Measurements from ENCODE around the gene FSTL5.

Gene FSTL5

GRCh38 chr4:162016219-162016618 is 147.6 kb downstream of the FSTL5 start:
- Histone ChIP-seq H2AK5ac (ENCODE audit: low read depth, low read length) (no peak overlapping the region), H2BK5ac (ENCODE audit: low read length) (no peak overlapping the region), H3K79me1 (ENCODE audit: low read depth, low read length) (no peaks in the 10 kb centered on the region), H3K9me3 (replicated peaks in 1 of 2; ENCODE audit: control insufficient read depth in 2 of 2, insufficient read depth in 1 of 2, low read depth in 1 of 2, low read length in 2 of 2) (no peaks in the 10 kb centered on the region), H3K9ac (ENCODE audit: low read depth, low read length, poor library complexity) (no peak overlapping the region), H3K4me2 (ENCODE audit: insufficient read depth, low read length, poor library complexity, severe bottlenecking) (no peak overlapping the region), H2BK12ac (ENCODE audit: low read length) (no peak overlapping the region), H4K8ac (ENCODE audit: low read depth, low read length) (no peak overlapping the region), H3K4ac (ENCODE audit: low read length) (no peak overlapping the region), H2BK15ac (ENCODE audit: low read length) (no peak overlapping the region), H3K4me1 (ENCODE audit: control insufficient read depth in 2 of 2, insufficient read depth in 1 of 2, low read depth in 1 of 2, low read length in 2 of 2) (no peaks in the 10 kb centered on the region), H2AFZ (ENCODE audit: low read length) (peak overlapping the region; percentile 12), H3K18ac (ENCODE audit: low read length) (no peak overlapping the region), H3K36me3 (replicated peaks in 1 of 2; ENCODE audit: control insufficient read depth in 2 of 2, insufficient read depth in 2 of 2, low read length in 2 of 2) (no peaks in the 10 kb centered on the region), H3K27ac (replicated peaks; ENCODE audit: low read length) (no peak overlapping the region), H3K27me3 (ENCODE audit: control insufficient read depth in 3 of 3, insufficient read depth in 3 of 3, low read depth in 1 of 3, low read length in 3 of 3) (no peaks in the 10 kb centered on the region), H3K14ac (ENCODE audit: low read length) (no peak overlapping the region), H2BK120ac (ENCODE audit: low read depth, low read length) (no peak overlapping the region), H3K23ac (ENCODE audit: low read depth, low read length, poor library complexity) (no peak overlapping the region), H4K91ac (ENCODE audit: low read depth, low read length, poor library complexity) (no peak overlapping the region), H3K4me3 (ENCODE audit: low read length in 2 of 2) (no peak overlapping the region)
- WGBS, 2 donors (ENCODE audit: extremely low coverage in 2 of 2, insufficient read length in 2 of 2, insufficient replicate concordance in 1 of 2), result no CpG with 5 or more reads among the region's 1 CpG
- no peak for DNase-seq (ENCODE audit: low spot score)

- Histone ChIP-seq H4K91ac (ENCODE audit: low read depth, low read length, poor library complexity) (no peak overlapping the region), H3K27ac (replicated peaks; ENCODE audit: low read length) (no peak overlapping the region), H3K4ac (ENCODE audit: low read length) (no peak overlapping the region), H2BK12ac (ENCODE audit: low read length) (no peak overlapping the region), H3K9ac (ENCODE audit: low read depth, low read length, poor library complexity) (no peak overlapping the region), H3K27me3 (ENCODE audit: control insufficient read depth in 3 of 3, insufficient read depth in 3 of 3, low read depth in 1 of 3, low read length in 3 of 3) (no peaks in the 10 kb centered on the region), H4K8ac (ENCODE audit: low read depth, low read length) (no peak overlapping the region), H3K4me2 (ENCODE audit: insufficient read depth, low read length, poor library complexity, severe bottlenecking) (no peak overlapping the region), H2AK5ac (ENCODE audit: low read depth, low read length) (no peak overlapping the region), H3K9me3 (replicated peaks in 1 of 2; ENCODE audit: control insufficient read depth in 2 of 2, insufficient read depth in 1 of 2, low read depth in 1 of 2, low read length in 2 of 2) (no peaks in the 10 kb centered on the region), H2BK120ac (ENCODE audit: low read depth, low read length) (no peak overlapping the region), H2BK15ac (ENCODE audit: low read length) (no peak overlapping the region), H3K14ac (ENCODE audit: low read length) (no peak overlapping the region), H2BK5ac (ENCODE audit: low read length) (no peak overlapping the region), H2AFZ (ENCODE audit: low read length) (no peak overlapping the region), H3K79me1 (ENCODE audit: low read depth, low read length) (no peaks in the 10 kb centered on the region), H3K23ac (ENCODE audit: low read depth, low read length, poor library complexity) (no peak overlapping the region), H3K4me1 (ENCODE audit: control insufficient read depth in 2 of 2, insufficient read depth in 1 of 2, low read depth in 1 of 2, low read length in 2 of 2) (no peaks in the 10 kb centered on the region), H3K4me3 (ENCODE audit: low read length in 2 of 2) (no peak overlapping the region), H3K36me3 (replicated peaks in 1 of 2; ENCODE audit: control insufficient read depth in 2 of 2, insufficient read depth in 2 of 2, low read length in 2 of 2) (no peaks in the 10 kb centered on the region), H3K18ac (ENCODE audit: low read length) (no peak overlapping the region)
- DNase-seq (ENCODE audit: low spot score), result no peak
- no CpG with 5 or more reads among the region's 3 CpGs for WGBS, 2 donors (ENCODE audit: extremely low coverage in 2 of 2, insufficient read length in 2 of 2, insufficient replicate concordance in 1 of 2)
Observed at GRCh38 chr4:162015090-162015489, 148.7 kb downstream of the FSTL5 start.

- no peak overlapping the region for H3K4me2 ChIP-seq (ENCODE audit: insufficient read depth, low read length, poor library complexity, severe bottlenecking)
- H2AFZ ChIP-seq (ENCODE audit: low read length), result peak overlapping the region; percentile 60
- no peak overlapping the region for H3K9ac ChIP-seq (ENCODE audit: low read depth, low read length, poor library complexity)
- H3K23ac ChIP-seq (ENCODE audit: low read depth, low read length, poor library complexity), result no peak overlapping the region
- no peak overlapping the region for H2BK5ac ChIP-seq (ENCODE audit: low read length)
- DNase-seq (ENCODE audit: low spot score), result no peak
- no peak overlapping the region for H3K27ac ChIP-seq (replicated peaks; ENCODE audit: low read length)
- H3K27me3 ChIP-seq (ENCODE audit: control insufficient read depth in 3 of 3, insufficient read depth in 3 of 3, low read depth in 1 of 3, low read length in 3 of 3), result no peaks in the 10 kb centered on the region
- no peaks in the 10 kb centered on the region for H3K79me1 ChIP-seq (ENCODE audit: low read depth, low read length)
- no peak overlapping the region for H2BK15ac ChIP-seq (ENCODE audit: low read length)
- no peak overlapping the region for H3K14ac ChIP-seq (ENCODE audit: low read length)
- H3K9me3 ChIP-seq (replicated peaks in 1 of 2; ENCODE audit: control insufficient read depth in 2 of 2, insufficient read depth in 1 of 2, low read depth in 1 of 2, low read length in 2 of 2), result no peaks in the 10 kb centered on the region
- no peak overlapping the region for H2BK120ac ChIP-seq (ENCODE audit: low read depth, low read length)
- no peak overlapping the region for H3K4ac ChIP-seq (ENCODE audit: low read length)
- no peak overlapping the region for H2BK12ac ChIP-seq (ENCODE audit: low read length)
- no CpG with 5 or more reads among the region's 2 CpGs for whole genome bisulfite sequencing, 2 donors (ENCODE audit: extremely low coverage in 2 of 2, insufficient read length in 2 of 2, insufficient replicate concordance in 1 of 2)
- H3K36me3 ChIP-seq (replicated peaks in 1 of 2; ENCODE audit: control insufficient read depth in 2 of 2, insufficient read depth in 2 of 2, low read length in 2 of 2), result no peaks in the 10 kb centered on the region
- H2AK5ac ChIP-seq (ENCODE audit: low read depth, low read length), result no peak overlapping the region
- no peak overlapping the region for H3K18ac ChIP-seq (ENCODE audit: low read length)
- no peak overlapping the region for H3K4me3 ChIP-seq (ENCODE audit: low read length in 2 of 2)
- no peak overlapping the region for H4K8ac ChIP-seq (ENCODE audit: low read depth, low read length)
- no peaks in the 10 kb centered on the region for H3K4me1 ChIP-seq (ENCODE audit: control insufficient read depth in 2 of 2, insufficient read depth in 1 of 2, low read depth in 1 of 2, low read length in 2 of 2)
- no peak overlapping the region for H4K91ac ChIP-seq (ENCODE audit: low read depth, low read length, poor library complexity)
Observed at GRCh38 chr4:162011089-162011488, 152.7 kb downstream of the FSTL5 start.

GRCh38 chr4:162010362-162010761 is 153.4 kb downstream of the FSTL5 start:
- Histone ChIP-seq H2AK5ac (ENCODE audit: low read depth, low read length) (no peak overlapping the region), H2BK5ac (ENCODE audit: low read length) (no peak overlapping the region), H3K4me3 (ENCODE audit: low read length in 2 of 2) (no peak overlapping the region), H3K36me3 (replicated peaks in 1 of 2; ENCODE audit: control insufficient read depth in 2 of 2, insufficient read depth in 2 of 2, low read length in 2 of 2) (no peaks in the 10 kb centered on the region), H4K8ac (ENCODE audit: low read depth, low read length) (no peak overlapping the region), H3K4me2 (ENCODE audit: insufficient read depth, low read length, poor library complexity, severe bottlenecking) (no peak overlapping the region), H3K23ac (ENCODE audit: low read depth, low read length, poor library complexity) (no peak overlapping the region), H3K18ac (ENCODE audit: low read length) (no peak overlapping the region), H3K4ac (ENCODE audit: low read length) (no peak overlapping the region), H3K4me1 (ENCODE audit: control insufficient read depth in 2 of 2, insufficient read depth in 1 of 2, low read depth in 1 of 2, low read length in 2 of 2) (no peaks in the 10 kb centered on the region), H3K27ac (replicated peaks; ENCODE audit: low read length) (no peak overlapping the region), H2BK15ac (ENCODE audit: low read length) (no peak overlapping the region), H3K79me1 (ENCODE audit: low read depth, low read length) (no peaks in the 10 kb centered on the region), H3K14ac (ENCODE audit: low read length) (no peak overlapping the region), H3K9ac (ENCODE audit: low read depth, low read length, poor library complexity) (no peak overlapping the region), H2AFZ (ENCODE audit: low read length) (no peak overlapping the region), H2BK12ac (ENCODE audit: low read length) (no peak overlapping the region), H4K91ac (ENCODE audit: low read depth, low read length, poor library complexity) (no peak overlapping the region), H2BK120ac (ENCODE audit: low read depth, low read length) (no peak overlapping the region), H3K9me3 (replicated peaks in 1 of 2; ENCODE audit: control insufficient read depth in 2 of 2, insufficient read depth in 1 of 2, low read depth in 1 of 2, low read length in 2 of 2) (no peaks in the 10 kb centered on the region), H3K27me3 (ENCODE audit: control insufficient read depth in 3 of 3, insufficient read depth in 3 of 3, low read depth in 1 of 3, low read length in 3 of 3) (no peaks in the 10 kb centered on the region)
- WGBS, 2 donors (ENCODE audit: extremely low coverage in 2 of 2, insufficient read length in 2 of 2, insufficient replicate concordance in 1 of 2), result no CpG with 5 or more reads among the region's 2 CpGs
- DNase-seq (ENCODE audit: low spot score), result no peak

Data from neuronal stem cell (in vitro differentiated cells).